A549 treated with AZD2906 at 1 μM for 4 hours (cell line): ENCODE results near the gene OLFM2. TPM values are rescaled to one million over a fixed set of nuclear protein-coding genes. Genes with fewer than 3 reads are reported as not detected.

Source experiments
- total RNA-seq: library from RNA; stranded (reverse); fragments of 200-300 nt; extraction: Qiagen RNA extraction; gene quantifications from 5 replicates; pipeline ENCODE4 v1.2.3, GENCODE V29; 2022

OLFM2 gene
- total RNA-seq = 8.4 to 11.8 TPM (median 10.2 TPM) in 5 replicates

DNA sequence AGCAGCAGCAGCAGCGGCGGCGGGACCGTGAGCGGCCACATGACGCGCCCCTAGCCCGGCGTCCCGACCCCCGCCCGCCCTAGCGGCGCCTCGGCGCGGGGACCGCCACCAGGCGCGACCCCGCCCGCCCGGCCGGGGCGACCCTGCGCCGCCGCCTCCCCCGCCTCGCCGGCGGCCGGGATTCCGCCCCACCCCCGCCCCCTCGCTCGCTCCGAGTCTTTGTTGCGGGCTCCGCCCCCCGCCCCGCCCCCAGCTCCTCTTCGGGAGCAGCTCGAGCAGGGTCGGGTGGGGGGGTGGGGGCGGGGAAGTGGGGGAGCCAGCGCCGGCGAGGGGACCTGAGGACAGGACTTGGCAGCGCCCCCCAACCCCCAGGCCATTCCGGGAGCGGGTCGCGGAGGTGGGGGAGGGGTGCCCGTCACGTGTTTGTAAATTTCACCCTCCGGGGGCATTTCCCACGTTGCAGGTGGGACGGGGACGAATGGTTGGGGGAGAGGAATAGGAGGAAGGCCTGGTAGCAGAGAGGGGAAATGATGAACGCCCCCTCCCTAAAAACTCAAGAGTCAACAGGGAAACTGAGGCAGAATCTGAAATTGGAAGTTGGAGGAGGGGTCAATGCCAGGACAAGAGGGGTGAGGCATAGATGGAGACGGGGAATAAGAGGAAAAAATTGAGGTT is at the start of gene OLFM2:
Gene OLFM2, minus strand, starts transcription at position 190 of the 675 bp plus-strand sequence. Its CDS starts 149 bp downstream, at position 41.

DNA sequence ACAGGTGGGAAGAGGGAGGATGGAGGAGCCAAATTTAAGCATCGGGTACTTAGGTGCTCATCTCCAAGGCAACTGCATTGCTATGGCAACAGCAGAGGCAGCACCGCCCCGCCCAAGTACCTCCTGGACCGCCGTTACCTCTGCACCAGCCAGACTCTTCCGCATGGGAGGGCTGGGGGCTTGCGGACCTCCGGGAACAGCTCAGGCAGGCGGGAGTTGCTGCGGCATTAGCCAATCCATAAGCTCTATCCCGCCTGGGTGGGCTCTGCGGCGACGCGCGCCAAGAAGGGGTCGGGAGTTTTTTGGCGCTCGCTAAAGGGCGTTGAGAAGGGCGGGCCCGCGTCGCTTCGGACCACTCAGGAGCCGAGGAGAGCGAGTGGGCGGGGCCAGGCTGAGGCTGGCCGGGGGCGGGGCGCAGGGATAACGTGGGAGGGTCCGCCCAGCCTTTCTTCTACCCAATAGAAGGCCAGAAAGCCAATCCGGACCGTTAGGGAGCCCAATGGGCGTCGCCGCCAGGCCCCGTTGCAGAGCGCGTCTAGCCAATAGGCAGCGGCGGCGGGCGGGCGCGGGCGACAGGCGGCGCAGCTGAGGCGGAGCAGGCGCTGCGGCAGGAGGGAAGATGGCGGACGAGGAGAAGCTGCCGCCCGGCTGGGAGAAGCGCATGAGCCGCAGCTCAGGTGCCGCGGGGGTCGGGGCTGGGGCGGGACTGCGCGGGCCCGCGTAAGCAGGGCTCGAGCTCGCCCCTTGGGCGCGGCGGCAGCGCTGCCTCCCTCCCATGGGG is 101.4 kb downstream of the OLFM2 start, which contains the start of gene PIN1:
Gene PIN1, plus strand, starts transcription at position 593 of the 781 bp plus-strand sequence. Its CDS starts 27 bp downstream, at position 620.

DNA sequence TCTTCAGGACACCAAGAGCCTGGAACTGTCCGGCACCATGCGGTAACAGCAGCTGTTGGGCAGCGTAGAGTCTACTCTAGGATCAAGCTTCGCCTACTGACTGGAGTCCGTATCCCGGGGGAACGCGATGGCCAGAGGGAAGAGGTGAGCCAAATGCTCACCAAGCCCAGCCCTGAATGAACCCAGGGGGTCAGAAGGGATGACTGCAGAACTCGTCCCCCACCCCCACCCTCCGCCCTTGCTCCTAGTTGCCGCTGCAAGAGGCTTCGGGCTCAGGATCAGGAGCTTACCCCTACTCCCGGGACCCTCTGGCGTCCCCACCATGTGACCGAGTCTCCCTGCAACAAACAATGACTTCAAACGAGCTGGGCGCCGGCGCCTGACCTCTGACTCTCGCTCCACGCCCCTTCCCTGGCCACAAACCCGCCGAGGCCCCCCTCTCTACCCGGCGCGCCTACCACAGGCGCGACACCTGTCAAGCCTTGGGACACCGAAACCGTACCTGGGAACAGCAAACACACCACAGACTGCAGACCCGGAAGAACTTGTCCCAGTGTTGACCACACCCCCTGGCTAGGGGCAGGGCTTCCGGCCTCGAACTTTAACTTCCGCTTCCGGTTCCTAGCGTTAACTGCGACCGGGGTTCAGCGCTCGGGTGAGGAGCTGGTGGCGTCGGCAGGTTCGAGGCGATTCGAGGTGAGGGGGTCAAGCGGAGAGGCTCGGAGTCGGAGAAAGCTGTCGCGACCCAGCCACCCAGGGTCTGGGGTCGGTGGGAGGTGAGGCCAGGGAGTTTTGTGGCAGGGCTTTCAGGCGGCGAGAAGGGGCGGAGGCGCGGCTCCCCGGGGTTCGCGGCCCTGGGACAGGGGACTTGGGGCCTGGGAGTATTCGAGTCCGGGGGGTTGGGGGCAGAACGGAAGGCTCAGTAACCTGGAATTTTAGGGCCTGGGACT is 108.8 kb downstream of the OLFM2 start, which contains the start of gene UBL5:
Gene UBL5, plus strand, starts transcription at position 630 of the 950 bp plus-strand sequence. CDS start 420 bp downstream, outside the sequence.

DNA sequence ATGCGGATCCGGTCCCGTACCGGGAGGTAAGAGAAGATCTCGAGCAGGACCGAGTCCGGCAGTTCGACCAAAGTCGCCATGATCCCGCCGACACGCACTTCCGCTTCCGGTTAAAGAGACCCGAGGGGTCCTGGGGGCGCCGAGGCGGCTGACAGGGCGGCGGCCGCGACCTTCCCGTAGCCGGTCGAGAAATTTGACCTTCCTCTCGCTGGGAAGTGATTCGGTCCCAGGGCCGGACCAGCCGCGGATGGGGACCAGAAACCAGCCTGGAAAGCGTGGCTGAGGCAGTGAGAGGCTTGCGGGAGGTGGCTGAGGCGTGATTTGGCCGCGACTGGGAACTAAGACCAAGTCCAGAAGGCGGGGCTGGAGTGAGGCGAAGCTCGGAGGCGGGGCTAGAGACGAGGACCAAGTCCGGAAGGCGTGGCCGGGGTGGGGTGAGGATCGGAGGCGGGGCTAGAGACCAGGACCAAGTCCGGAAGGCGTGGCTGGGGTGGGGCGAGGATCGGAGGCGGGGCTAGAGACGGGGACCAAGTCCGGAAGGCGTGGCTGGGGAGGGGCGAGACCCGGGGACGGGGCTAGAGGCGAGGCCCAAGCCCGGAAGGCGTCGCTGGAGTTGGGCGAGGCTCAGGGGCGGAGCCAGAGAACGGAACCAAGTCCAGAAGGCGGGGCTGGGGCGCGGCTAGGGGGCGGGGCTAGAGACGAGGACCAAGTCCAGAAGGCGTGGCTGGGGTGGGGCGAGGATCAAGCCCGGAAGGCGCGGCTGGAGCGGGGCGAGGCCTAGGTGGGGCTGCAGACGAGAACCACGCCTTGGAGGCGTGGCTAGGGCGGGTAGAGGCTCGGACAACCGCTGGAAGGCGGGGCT is 117.3 kb downstream of the OLFM2 start, which contains the start of gene FBXL12:
Gene FBXL12, minus strand, starts transcription at position 346 of the 862 bp plus-strand sequence. Its CDS starts 266 bp downstream, at position 80.

Other genes starting within 250 kb of the OLFM2 start
- 0.66 to 1.7 TPM (median 0.80 TPM) in 5 replicates for gene ZNF846, start 167.8 kb downstream of the OLFM2 start, total RNA-seq
- gene FBXL12, start 117.4 kb downstream of the OLFM2 start, total RNA-seq = 12.1 to 15.1 TPM (median 14.6 TPM) in 5 replicates
- gene UBL5, start 108.6 kb downstream of the OLFM2 start, total RNA-seq = 403 to 439 TPM (median 416 TPM) in 5 replicates
- gene PIN1, start 101.2 kb downstream of the OLFM2 start, total RNA-seq = 56.7 to 87.0 TPM (median 79.1 TPM) in 5 replicates
- gene COL5A3, start 74.0 kb upstream of the OLFM2 start, total RNA-seq = 2.6 to 3.6 TPM (median 2.9 TPM) in 5 replicates
- gene RDH8, start 77.0 kb upstream of the OLFM2 start, total RNA-seq = 0.07 to 0.31 TPM (median 0.26 TPM) in 5 replicates
- gene SHFL, start 149.8 kb upstream of the OLFM2 start, total RNA-seq = 6.6 to 7.5 TPM (median 7.3 TPM) in 5 replicates
- 0.05 to 0.10 TPM (median 0.08 TPM) in 5 replicates for gene ANGPTL6, start 166.2 kb upstream of the OLFM2 start, total RNA-seq
- gene PPAN, start 169.8 kb upstream of the OLFM2 start, total RNA-seq = 38.9 to 56.7 TPM (median 51.1 TPM) in 5 replicates
- 5.2 to 12.0 TPM (median 7.1 TPM) in 5 replicates for gene P2RY11, start 175.2 kb upstream of the OLFM2 start, total RNA-seq
- gene EIF3G, start 183.4 kb upstream of the OLFM2 start, total RNA-seq = 151 to 180 TPM (median 165 TPM) in 5 replicates